H1 (cell line): Measurements from ENCODE around the gene GAS2. TPM values are rescaled to one million over a fixed set of nuclear protein-coding genes. Genes with fewer than 3 reads are reported as not detected.

Experiments
- CTCF ChIA-PET: fragments of 300-600 bp; sonication (Branson Sonifier 250); formaldehyde crosslinking; loops from one replicate; lab custom pipeline; 2021; ENCODE audit not compliant: partially characterized antibody; lab: Charles Lee
- POLR2A ChIA-PET: fragments of 300-600 bp; sonication (Branson Sonifier 250); formaldehyde crosslinking; loops from one replicate; lab custom pipeline; 2021; ENCODE audit warnings: inconsistent platforms; ENCODE audit not compliant: partially characterized antibody; lab: Charles Lee
- DNase-seq, 2 experiments: peaks; one replicate each; pipeline versions ENCODE4 v3.0.0 to v3.0.0-alpha.2; 2010 to 2022; ENCODE audit warnings: low spot score in 2 of 2, low read depth in 1 of 2, mixed read lengths in 1 of 2
- FAIRE-seq: peaks from 2 replicates; lab custom pipeline; 2011; peaks lifted over from hg19 to GRCh38; lab: Jason Lieb, UNC
- H2AFZ ChIP-seq: 2 replicates; pipeline ENCODE4 v1.8.1; 2012; ENCODE audit warnings: low read length, inconsistent platforms
- H2AK5ac ChIP-seq: 2 replicates; pipeline ENCODE4 v1.6.1; 2013; ENCODE audit warnings: low read depth, low read length
- H2BK120ac ChIP-seq: replicated peaks from 2 replicates; pipeline ENCODE3; 2013; ENCODE audit warnings: low read depth, low read length, inconsistent platforms
- H2BK12ac ChIP-seq: 2 replicates; pipeline ENCODE4 v1.6.1; 2013; ENCODE audit warnings: low read depth, low read length
- H2BK15ac ChIP-seq: 2 replicates; pipeline ENCODE4 v1.6.1; 2013; ENCODE audit warnings: low read length
- H2BK20ac ChIP-seq: 2 replicates; pipeline ENCODE4 v1.6.1; 2013; ENCODE audit warnings: low read length
- H2BK5ac ChIP-seq: 2 replicates; pipeline ENCODE4 v1.6.1; 2013; ENCODE audit warnings: low read depth, low read length
- H3K14ac ChIP-seq: 2 replicates; pipeline ENCODE4 v1.6.1; 2013; ENCODE audit warnings: inconsistent platforms; ENCODE audit not compliant: insufficient read length
- H3K18ac ChIP-seq: 2 replicates; pipeline ENCODE4 v1.6.1; 2013; ENCODE audit warnings: low read length; ENCODE audit errors: extremely low read depth
- H3K23ac ChIP-seq: 2 replicates; pipeline ENCODE4 v1.6.1; 2013; ENCODE audit warnings: inconsistent platforms; ENCODE audit not compliant: insufficient read length
- H3K23me2 ChIP-seq: 2 replicates; pipeline ENCODE4 v1.6.1; 2013; ENCODE audit warnings: low read depth, low read length
- H3K27ac ChIP-seq: 2 replicates; pipeline ENCODE4 v1.6.1; 2011; ENCODE audit warnings: low read depth, low read length, inconsistent platforms
- H3K27me3 ChIP-seq, 4 experiments: replicated peaks in 1 of 4; 1 replicate in 1 of 4; 2 replicates in 3 of 4; pipeline versions ENCODE4 v1.6.1 to v1.8.1; 2011 to 2013; ENCODE audit warnings: low read length in 3 of 4, mild to moderate bottlenecking in 3 of 4, inconsistent platforms in 2 of 4, mixed read lengths in 2 of 4, moderate library complexity in 1 of 4; ENCODE audit not compliant: control insufficient read depth in 3 of 4, insufficient read depth in 3 of 4; ENCODE audit errors: extremely low read depth in 1 of 4
- H3K36me3 ChIP-seq, 4 experiments: 2 replicates each; pipeline versions ENCODE4 v1.6.1 to v1.8.1; 2011 to 2013; ENCODE audit warnings: mild to moderate bottlenecking in 4 of 4, low read length in 3 of 4, moderate library complexity in 2 of 4, control low read depth in 1 of 4, inconsistent platforms in 1 of 4; ENCODE audit not compliant: insufficient read depth in 4 of 4, control insufficient read depth in 2 of 4
- H3K4ac ChIP-seq: replicated peaks from 2 replicates; pipeline ENCODE3; 2013; ENCODE audit warnings: low read length, low read depth, mixed read lengths, inconsistent platforms; ENCODE audit not compliant: insufficient read length
- H3K4me1 ChIP-seq, 4 experiments: replicated peaks in 1 of 4; 1 replicate in 1 of 4; 2 replicates in 3 of 4; pipeline versions ENCODE4 v1.6.1 to v1.8.1; 2011 to 2013; ENCODE audit warnings: low read length in 3 of 4, inconsistent platforms in 2 of 4, mixed read lengths in 1 of 4; ENCODE audit not compliant: insufficient read depth in 4 of 4, control insufficient read depth in 3 of 4
- H3K4me2 ChIP-seq, 2 experiments: 2 replicates each; pipeline versions ENCODE4 v1.6.1 to v1.8.1; 2011 to 2013; ENCODE audit warnings: low read depth in 2 of 2, low read length in 2 of 2, control low read depth in 1 of 2, inconsistent platforms in 1 of 2, mild to moderate bottlenecking in 1 of 2; ENCODE audit not compliant: insufficient read depth in 1 of 2
- H3K4me3 ChIP-seq, 4 experiments: fragments of 200-600, 300-600 bp in 1 of 4; sonication (generic), shearing (Covaris generic), sonication (Bioruptor Twin) in 1 of 4; 2 replicates each; pipeline versions ENCODE4 v1.5.1 to v1.8.1; 2011 to 2016; ENCODE audit warnings: low read length in 4 of 4, low read depth in 3 of 4, control low read depth in 2 of 4, inconsistent platforms in 2 of 4, mild to moderate bottlenecking in 2 of 4, mixed read lengths in 1 of 4, moderate library complexity in 1 of 4; ENCODE audit not compliant: insufficient read depth in 2 of 4; ENCODE audit errors: extremely low read depth in 1 of 4
- H3K56ac ChIP-seq: replicated peaks from 2 replicates; pipeline ENCODE3; 2013; ENCODE audit warnings: low read depth, mild to moderate bottlenecking, mixed read lengths, low read length, inconsistent platforms; ENCODE audit not compliant: insufficient read length
- H3K79me1 ChIP-seq: 2 replicates; pipeline ENCODE4 v1.6.1; 2013; ENCODE audit warnings: low read depth, low read length, control low read depth
- H3K79me2 ChIP-seq, 2 experiments: 2 replicates each; pipeline versions ENCODE4 v1.6.1 to v1.8.1; 2012 to 2013; ENCODE audit warnings: low read length in 2 of 2, mild to moderate bottlenecking in 2 of 2, inconsistent platforms in 1 of 2; ENCODE audit not compliant: insufficient read depth in 2 of 2, control insufficient read depth in 1 of 2
- H3K9ac ChIP-seq, 4 experiments: replicated peaks in 1 of 4; 1 replicate in 1 of 4; 2 replicates in 3 of 4; pipeline versions ENCODE4 v1.6.1 to v1.8.1; 2011 to 2013; ENCODE audit warnings: low read depth in 3 of 4, low read length in 3 of 4, control low read depth in 2 of 4, mild to moderate bottlenecking in 2 of 4, moderate library complexity in 2 of 4, inconsistent platforms in 1 of 4; ENCODE audit errors: extremely low read depth in 1 of 4
- H3K9me3 ChIP-seq, 2 experiments: 2 replicates each; pipeline versions ENCODE4 v1.6.1 to v1.8.1; 2012 to 2013; ENCODE audit warnings: mild to moderate bottlenecking in 2 of 2, moderate library complexity in 2 of 2, control low read depth in 1 of 2, inconsistent platforms in 1 of 2, low read depth in 1 of 2, low read length in 1 of 2, mixed read lengths in 1 of 2; ENCODE audit not compliant: insufficient read depth in 2 of 2
- H4K20me1 ChIP-seq, 2 experiments: replicated peaks in 1 of 2; 2 replicates each; pipeline versions ENCODE3 to v1.8.1; 2011 to 2013; ENCODE audit warnings: inconsistent platforms in 2 of 2, low read length in 2 of 2, mild to moderate bottlenecking in 1 of 2; ENCODE audit not compliant: insufficient read depth in 2 of 2, control insufficient read depth in 1 of 2
- H4K5ac ChIP-seq: 2 replicates; pipeline ENCODE4 v1.6.1; 2013; ENCODE audit warnings: low read length, low read depth, mixed read lengths, inconsistent platforms; ENCODE audit not compliant: insufficient read length
- H4K8ac ChIP-seq: 2 replicates; pipeline ENCODE4 v1.8.0; 2013; ENCODE audit warnings: mild to moderate bottlenecking, moderate library complexity, low read length, inconsistent platforms; ENCODE audit not compliant: insufficient read depth; ENCODE audit errors: extremely low read depth
- H4K91ac ChIP-seq: replicated peaks from 2 replicates; pipeline ENCODE3; 2013; ENCODE audit warnings: low read length, mixed read lengths, inconsistent platforms; ENCODE audit not compliant: insufficient read length
- EZH2 ChIP-seq: fragments of 200-600 bp; sonication (generic); IDR thresholded peaks from 2 replicates; pipeline ENCODE4 v1.7.1; 2012; ENCODE audit warnings: low read depth, mild to moderate bottlenecking, moderate library complexity, low read length, inconsistent platforms; ENCODE audit not compliant: severe bottlenecking
- POU5F1 ChIP-seq: IDR thresholded peaks from 2 replicates; pipeline ENCODE4 v1.6.1; 2011; ENCODE audit warnings: low read depth, mild to moderate bottlenecking, low read length, moderate library complexity
- SAP30 ChIP-seq: fragments of 300-600 bp; sonication (generic); IDR thresholded peaks from 2 replicates; pipeline ENCODE4 v1.7.1; 2012; ENCODE audit warnings: low read length, moderate library complexity, mild to moderate bottlenecking, inconsistent platforms; ENCODE audit not compliant: insufficient read depth, insufficient replicate concordance
- WGBS, 2 experiments: shearing (Covaris generic) in 1 of 2; methylation state at CpG; one replicate each; pipeline versions ENCODE4 v1.1.6 to v1.1.7; 2013 to 2015; ENCODE audit warnings: low lambda C conversion rate in 2 of 2, mixed read lengths in 2 of 2, inconsistent platforms in 1 of 2, low coverage in 1 of 2, missing lambda C conversion rate in 1 of 2; ENCODE audit not compliant: insufficient replicate concordance in 2 of 2, insufficient coverage in 1 of 2, insufficient read length in 1 of 2; ENCODE audit errors: extremely low coverage in 1 of 2, missing lambda C conversion rate in 1 of 2; 5-methylcytosine and 5-hydroxymethylcytosine counted together
- polyA plus RNA-seq, 7 experiments: library from polyadenylated mRNA; depleted of rRNA in 3 of 7; stranded (reverse) in 5 of 7; unstranded in 2 of 7; fragments of >200 nt in 5 of 7; fragments of 200-250 nt in 2 of 7; gene quantifications; 1 replicate in 5 of 7; 2 replicates in 1 of 7; 4 replicates in 1 of 7; pipeline versions ENCODE4 v1.2.1 to v1.2.3, GENCODE V29; 2011 to 2013; ENCODE audit warnings: missing spikeins in 2 of 7, mixed read lengths in 2 of 7
- total RNA-seq: library from RNA; stranded (reverse); fragmentation: NEBNext Ultra II Directional; extraction: Animal tissue kit (Norgen Biotek cat#: 25700); gene quantifications from 2 replicates; pipeline ENCODE4 v1.2.1, GENCODE V29; 2021

The GAS2 gene
- total and polyA plus RNA-seq, 2 of the 8 experiments (the other 6 are each of a cell fraction or from before 2014, with no cell fraction given), result 0.70 to 1.7 TPM

GRCh38 chr11:22822203-22822602, 155.8 kb downstream of the GAS2 start:
- Histone ChIP-seq H3K4me3 (no peak overlapping the region), H4K8ac (no peak overlapping the region), H4K5ac (no peak overlapping the region), H3K56ac (no peak overlapping the region), H2AFZ (no peak overlapping the region), H3K79me2 (no peaks in the 10 kb centered on the region), H2BK12ac (no peak overlapping the region), H3K79me1 (no peaks in the 10 kb centered on the region), H2BK120ac (no peak overlapping the region), H3K14ac (no peak overlapping the region), H3K4me2 (no peak overlapping the region), H2BK5ac (no peak overlapping the region), H3K18ac (no peak overlapping the region), H3K4me1 (no peaks in the 10 kb centered on the region), H3K23ac (no peak overlapping the region), H4K91ac (no peak overlapping the region), H3K9me3 (no peaks in the 10 kb centered on the region), H2BK15ac (no peak overlapping the region), H3K23me2 (no peaks in the 10 kb centered on the region), H3K27me3 (no peaks in the 10 kb centered on the region), H3K9ac (no peak overlapping the region), H2BK20ac (no peak overlapping the region), H2AK5ac (no peak overlapping the region), H3K27ac (no peak overlapping the region), H3K36me3 (no peaks in the 10 kb centered on the region), H4K20me1 (no peaks in the 10 kb centered on the region), H3K4ac (no peak overlapping the region)
- no peak for DNase-seq
- no peak for FAIRE-seq
- TF ChIP-seq POU5F1, result no peak
- TF ChIP-seq SAP30, result no peak
- no peak for TF ChIP-seq EZH2
- ChIA-PET CTCF (interaction anchor here (1.1 to 1.7 kb wide), 2 partner anchors 29 to 35 kb away, joined by 3 read pairs; no protein-coding TSS in a partner anchor), POLR2A (no interaction called here)
- WGBS, 2 experiments, result 96% methylated on average over 2 of the region's 2 CpGs; no CpG with 5 or more reads in 1 of the 2 experiments
